H1 (cell line): ENCODE measurements around the gene ENAH. TPM values are rescaled to one million over a fixed set of nuclear protein-coding genes. Genes with fewer than 3 reads are reported as not detected.

Source experiments
- CTCF ChIA-PET: fragments of 300-600 bp; sonication (Branson Sonifier 250); formaldehyde crosslinking; loops from one replicate; lab custom pipeline; 2021; ENCODE audit not compliant: partially characterized antibody; lab: Charles Lee
- POLR2A ChIA-PET: fragments of 300-600 bp; sonication (Branson Sonifier 250); formaldehyde crosslinking; loops from one replicate; lab custom pipeline; 2021; ENCODE audit warnings: inconsistent platforms; ENCODE audit not compliant: partially characterized antibody; lab: Charles Lee
- DNase-seq, 2 experiments: peaks; one replicate each; pipeline versions ENCODE4 v3.0.0 to v3.0.0-alpha.2; 2010 to 2022; ENCODE audit warnings: low spot score in 2 of 2, low read depth in 1 of 2, mixed read lengths in 1 of 2
- FAIRE-seq: peaks from 2 replicates; lab custom pipeline; 2011; peaks lifted over from hg19 to GRCh38; lab: Jason Lieb, UNC
- H2AFZ ChIP-seq: 2 replicates; pipeline ENCODE4 v1.8.1; 2012; ENCODE audit warnings: low read length, inconsistent platforms
- H2AK5ac ChIP-seq: 2 replicates; pipeline ENCODE4 v1.6.1; 2013; ENCODE audit warnings: low read depth, low read length
- H2BK120ac ChIP-seq: replicated peaks from 2 replicates; pipeline ENCODE3; 2013; ENCODE audit warnings: low read depth, low read length, inconsistent platforms
- H2BK12ac ChIP-seq: 2 replicates; pipeline ENCODE4 v1.6.1; 2013; ENCODE audit warnings: low read depth, low read length
- H2BK15ac ChIP-seq: 2 replicates; pipeline ENCODE4 v1.6.1; 2013; ENCODE audit warnings: low read length
- H2BK20ac ChIP-seq: 2 replicates; pipeline ENCODE4 v1.6.1; 2013; ENCODE audit warnings: low read length
- H2BK5ac ChIP-seq: 2 replicates; pipeline ENCODE4 v1.6.1; 2013; ENCODE audit warnings: low read depth, low read length
- H3K14ac ChIP-seq: 2 replicates; pipeline ENCODE4 v1.6.1; 2013; ENCODE audit warnings: inconsistent platforms; ENCODE audit not compliant: insufficient read length
- H3K18ac ChIP-seq: 2 replicates; pipeline ENCODE4 v1.6.1; 2013; ENCODE audit warnings: low read length; ENCODE audit errors: extremely low read depth
- H3K23ac ChIP-seq: 2 replicates; pipeline ENCODE4 v1.6.1; 2013; ENCODE audit warnings: inconsistent platforms; ENCODE audit not compliant: insufficient read length
- H3K23me2 ChIP-seq: 2 replicates; pipeline ENCODE4 v1.6.1; 2013; ENCODE audit warnings: low read depth, low read length
- H3K27ac ChIP-seq: 2 replicates; pipeline ENCODE4 v1.6.1; 2011; ENCODE audit warnings: low read depth, low read length, inconsistent platforms
- H3K27me3 ChIP-seq, 4 experiments: replicated peaks in 1 of 4; 1 replicate in 1 of 4; 2 replicates in 3 of 4; pipeline versions ENCODE4 v1.6.1 to v1.8.1; 2011 to 2013; ENCODE audit warnings: low read length in 3 of 4, mild to moderate bottlenecking in 3 of 4, inconsistent platforms in 2 of 4, mixed read lengths in 2 of 4, moderate library complexity in 1 of 4; ENCODE audit not compliant: control insufficient read depth in 3 of 4, insufficient read depth in 3 of 4; ENCODE audit errors: extremely low read depth in 1 of 4
- H3K36me3 ChIP-seq, 4 experiments: 2 replicates each; pipeline versions ENCODE4 v1.6.1 to v1.8.1; 2011 to 2013; ENCODE audit warnings: mild to moderate bottlenecking in 4 of 4, low read length in 3 of 4, moderate library complexity in 2 of 4, control low read depth in 1 of 4, inconsistent platforms in 1 of 4; ENCODE audit not compliant: insufficient read depth in 4 of 4, control insufficient read depth in 2 of 4
- H3K4ac ChIP-seq: replicated peaks from 2 replicates; pipeline ENCODE3; 2013; ENCODE audit warnings: low read length, low read depth, mixed read lengths, inconsistent platforms; ENCODE audit not compliant: insufficient read length
- H3K4me1 ChIP-seq, 4 experiments: replicated peaks in 1 of 4; 1 replicate in 1 of 4; 2 replicates in 3 of 4; pipeline versions ENCODE4 v1.6.1 to v1.8.1; 2011 to 2013; ENCODE audit warnings: low read length in 3 of 4, inconsistent platforms in 2 of 4, mixed read lengths in 1 of 4; ENCODE audit not compliant: insufficient read depth in 4 of 4, control insufficient read depth in 3 of 4
- H3K4me2 ChIP-seq, 2 experiments: 2 replicates each; pipeline versions ENCODE4 v1.6.1 to v1.8.1; 2011 to 2013; ENCODE audit warnings: low read depth in 2 of 2, low read length in 2 of 2, control low read depth in 1 of 2, inconsistent platforms in 1 of 2, mild to moderate bottlenecking in 1 of 2; ENCODE audit not compliant: insufficient read depth in 1 of 2
- H3K4me3 ChIP-seq, 4 experiments: fragments of 200-600, 300-600 bp in 1 of 4; sonication (generic), shearing (Covaris generic), sonication (Bioruptor Twin) in 1 of 4; 2 replicates each; pipeline versions ENCODE4 v1.5.1 to v1.8.1; 2011 to 2016; ENCODE audit warnings: low read length in 4 of 4, low read depth in 3 of 4, control low read depth in 2 of 4, inconsistent platforms in 2 of 4, mild to moderate bottlenecking in 2 of 4, mixed read lengths in 1 of 4, moderate library complexity in 1 of 4; ENCODE audit not compliant: insufficient read depth in 2 of 4; ENCODE audit errors: extremely low read depth in 1 of 4
- H3K56ac ChIP-seq: replicated peaks from 2 replicates; pipeline ENCODE3; 2013; ENCODE audit warnings: low read depth, mild to moderate bottlenecking, mixed read lengths, low read length, inconsistent platforms; ENCODE audit not compliant: insufficient read length
- H3K79me1 ChIP-seq: 2 replicates; pipeline ENCODE4 v1.6.1; 2013; ENCODE audit warnings: low read depth, low read length, control low read depth
- H3K79me2 ChIP-seq, 2 experiments: 2 replicates each; pipeline versions ENCODE4 v1.6.1 to v1.8.1; 2012 to 2013; ENCODE audit warnings: low read length in 2 of 2, mild to moderate bottlenecking in 2 of 2, inconsistent platforms in 1 of 2; ENCODE audit not compliant: insufficient read depth in 2 of 2, control insufficient read depth in 1 of 2
- H3K9ac ChIP-seq, 4 experiments: replicated peaks in 1 of 4; 1 replicate in 1 of 4; 2 replicates in 3 of 4; pipeline versions ENCODE4 v1.6.1 to v1.8.1; 2011 to 2013; ENCODE audit warnings: low read depth in 3 of 4, low read length in 3 of 4, control low read depth in 2 of 4, mild to moderate bottlenecking in 2 of 4, moderate library complexity in 2 of 4, inconsistent platforms in 1 of 4; ENCODE audit errors: extremely low read depth in 1 of 4
- H3K9me3 ChIP-seq, 2 experiments: 2 replicates each; pipeline versions ENCODE4 v1.6.1 to v1.8.1; 2012 to 2013; ENCODE audit warnings: mild to moderate bottlenecking in 2 of 2, moderate library complexity in 2 of 2, control low read depth in 1 of 2, inconsistent platforms in 1 of 2, low read depth in 1 of 2, low read length in 1 of 2, mixed read lengths in 1 of 2; ENCODE audit not compliant: insufficient read depth in 2 of 2
- H4K20me1 ChIP-seq, 2 experiments: replicated peaks in 1 of 2; 2 replicates each; pipeline versions ENCODE3 to v1.8.1; 2011 to 2013; ENCODE audit warnings: inconsistent platforms in 2 of 2, low read length in 2 of 2, mild to moderate bottlenecking in 1 of 2; ENCODE audit not compliant: insufficient read depth in 2 of 2, control insufficient read depth in 1 of 2
- H4K5ac ChIP-seq: 2 replicates; pipeline ENCODE4 v1.6.1; 2013; ENCODE audit warnings: low read length, low read depth, mixed read lengths, inconsistent platforms; ENCODE audit not compliant: insufficient read length
- H4K8ac ChIP-seq: 2 replicates; pipeline ENCODE4 v1.8.0; 2013; ENCODE audit warnings: mild to moderate bottlenecking, moderate library complexity, low read length, inconsistent platforms; ENCODE audit not compliant: insufficient read depth; ENCODE audit errors: extremely low read depth
- H4K91ac ChIP-seq: replicated peaks from 2 replicates; pipeline ENCODE3; 2013; ENCODE audit warnings: low read length, mixed read lengths, inconsistent platforms; ENCODE audit not compliant: insufficient read length
- ATF2 ChIP-seq: IDR thresholded peaks from 2 replicates; pipeline ENCODE4 v1.6.1; 2012; ENCODE audit warnings: low read length, inconsistent platforms
- BACH1 ChIP-seq: IDR thresholded peaks from 2 replicates; pipeline ENCODE4 v1.6.1; 2012; ENCODE audit warnings: low read length, improper control_type of control experiment
- CBX5 ChIP-seq: fragments of 300-800, 300-1000 bp; sonication (generic); IDR thresholded peaks from 2 replicates; pipeline ENCODE4 v1.7.1; 2016; ENCODE audit warnings: antibody characterized with exemption, low read length, low read depth
- EGR1 ChIP-seq: IDR thresholded peaks from 2 replicates; pipeline ENCODE4 v1.6.1; 2011; ENCODE audit warnings: low read depth, low read length, borderline replicate concordance
- HDAC2 ChIP-seq, 2 experiments: fragments of 300-600 bp in 1 of 2; sonication (generic) in 1 of 2; IDR thresholded peaks; 2 replicates each; pipeline ENCODE4 v1.6.1; 2011 to 2012; ENCODE audit warnings: low read depth in 2 of 2, low read length in 2 of 2, mild to moderate bottlenecking in 2 of 2, moderate library complexity in 2 of 2, borderline replicate concordance in 1 of 2, inconsistent platforms in 1 of 2
- HDAC6 ChIP-seq: IDR thresholded peaks from one replicate; pipeline ENCODE4 v1.7.1; 2012; ENCODE audit warnings: low read depth, mild to moderate bottlenecking, inconsistent platforms, low read length, moderate library complexity
- KDM4A ChIP-seq: IDR thresholded peaks from one replicate; pipeline ENCODE4 v1.7.1; 2012; ENCODE audit warnings: low read depth, mild to moderate bottlenecking, moderate library complexity, low read length, inconsistent platforms; ENCODE audit not compliant: severe bottlenecking
- NRF1 ChIP-seq: IDR thresholded peaks from 2 replicates; pipeline ENCODE4 v1.6.1; 2011; ENCODE audit warnings: mild to moderate bottlenecking, low read depth, low read length, improper control_type of control experiment
- POU5F1 ChIP-seq: IDR thresholded peaks from 2 replicates; pipeline ENCODE4 v1.6.1; 2011; ENCODE audit warnings: low read depth, mild to moderate bottlenecking, low read length, moderate library complexity
- SP4 ChIP-seq: IDR thresholded peaks from 2 replicates; pipeline ENCODE4 v1.6.1; 2012; ENCODE audit warnings: low read length, inconsistent platforms
- WGBS, 2 experiments: shearing (Covaris generic) in 1 of 2; methylation state at CpG; one replicate each; pipeline versions ENCODE4 v1.1.6 to v1.1.7; 2013 to 2015; ENCODE audit warnings: low lambda C conversion rate in 2 of 2, mixed read lengths in 2 of 2, inconsistent platforms in 1 of 2, low coverage in 1 of 2, missing lambda C conversion rate in 1 of 2; ENCODE audit not compliant: insufficient replicate concordance in 2 of 2, insufficient coverage in 1 of 2, insufficient read length in 1 of 2; ENCODE audit errors: extremely low coverage in 1 of 2, missing lambda C conversion rate in 1 of 2; 5-methylcytosine and 5-hydroxymethylcytosine counted together
- polyA plus RNA-seq, 7 experiments: library from polyadenylated mRNA; depleted of rRNA in 3 of 7; stranded (reverse) in 5 of 7; unstranded in 2 of 7; fragments of >200 nt in 5 of 7; fragments of 200-250 nt in 2 of 7; gene quantifications; 1 replicate in 5 of 7; 2 replicates in 1 of 7; 4 replicates in 1 of 7; pipeline versions ENCODE4 v1.2.1 to v1.2.3, GENCODE V29; 2011 to 2013; ENCODE audit warnings: missing spikeins in 2 of 7, mixed read lengths in 2 of 7
- total RNA-seq: library from RNA; stranded (reverse); fragmentation: NEBNext Ultra II Directional; extraction: Animal tissue kit (Norgen Biotek cat#: 25700); gene quantifications from 2 replicates; pipeline ENCODE4 v1.2.1, GENCODE V29; 2021

ENAH gene
- total and polyA plus RNA-seq, 2 of the 8 experiments (the other 6 are each of a cell fraction or from before 2014, with no cell fraction given): 39.1 to 335 TPM

GRCh38 chr1:225481738-225482137 is 171.2 kb downstream of the ENAH start:
- no peak overlapping the region for H3K4ac ChIP-seq
- no peak overlapping the region for H3K4me2 ChIP-seq
- FAIRE-seq (no peak), DNase-seq (peak in 1 of 2 experiments; percentile 34)
- H3K14ac ChIP-seq: no peak overlapping the region
- H4K5ac ChIP-seq: no peak overlapping the region
- H3K79me1 ChIP-seq: no peaks in the 10 kb centered on the region
- H3K23me2 ChIP-seq: no peaks in the 10 kb centered on the region
- H2AK5ac ChIP-seq: no peak overlapping the region
- no peak overlapping the region for H3K18ac ChIP-seq
- no peak overlapping the region for H2BK20ac ChIP-seq
- H4K20me1 ChIP-seq: no peaks in the 10 kb centered on the region
- H3K9me3 ChIP-seq: no peaks in the 10 kb centered on the region
- no peak overlapping the region for H3K23ac ChIP-seq
- no peaks in the 10 kb centered on the region for H3K79me2 ChIP-seq
- 75% methylated on average over 6 of the region's 6 CpGs; no CpG with 5 or more reads in 1 of the 2 experiments for WGBS, 2 experiments
- no peak overlapping the region for H2AFZ ChIP-seq
- H3K36me3 ChIP-seq: no peaks in the 10 kb centered on the region
- no peak for TF ChIP-seq HDAC2 (IDR thresholded peaks at IDR 0.05; ENCODE audit: borderline replicate concordance in 1 of 2, low read depth in 2 of 2, low read length in 2 of 2)
- no peak for TF ChIP-seq NRF1
- TF ChIP-seq BACH1: no peak
- TF ChIP-seq HDAC6: no peak
- no peak for TF ChIP-seq KDM4A
- no peak for TF ChIP-seq EGR1
- no peak for TF ChIP-seq ATF2
- no peak for TF ChIP-seq CBX5
- no peak for TF ChIP-seq SP4
- no peak for TF ChIP-seq POU5F1
- no peak overlapping the region for H2BK120ac ChIP-seq
- CTCF ChIA-PET: interaction anchor here (0.8 to 18.7 kb wide), 51 partner anchors 10 to 506 kb away, joined by 3 to 229 read pairs (median 5); partner anchors contain the start of genes EPHX1, PYCR2 and SRP9
- no peak overlapping the region for H4K91ac ChIP-seq
- no peak overlapping the region for H2BK5ac ChIP-seq
- no peak overlapping the region for H3K56ac ChIP-seq
- H2BK12ac ChIP-seq: no peak overlapping the region
- H3K27me3 ChIP-seq: no peaks in the 10 kb centered on the region
- no peak overlapping the region for H2BK15ac ChIP-seq
- POLR2A ChIA-PET: interaction anchor here (1.2 to 3.6 kb wide), 4 partner anchors 10 to 297 kb away, joined by 3 to 20 read pairs (median 12); partner anchors contain the start of genes ENAH and SRP9
- H3K4me1 ChIP-seq: peaks cover 0 to 2% (median under 1%) of the 10 kb centered on the region in 4 experiments; a peak in 2 of 7 replicates
- no peak overlapping the region for H3K27ac ChIP-seq
- H4K8ac ChIP-seq: no peak overlapping the region
- no peak overlapping the region for H3K4me3 ChIP-seq
- H3K9ac ChIP-seq: no peak overlapping the region
